Dendritic cell treated with granulocyte-macrophage colony-stimulating factor and Interleukin-4, amounts not matched to agents 40 ng/mL and 50 ng/mL, for 4 days (primary cell): ENCODE results near the gene DMGDH.
A peak's percentile ranks its signal among the peaks of the same experiment; 100 is the strongest.

Experiments
- H3K27ac Mint-ChIP-seq: one replicate; pipeline ENCODE4 v1.8.0; 2022; ENCODE audit warnings: mild to moderate bottlenecking, mixed read lengths
- H3K27me3 Mint-ChIP-seq: one replicate; pipeline ENCODE4 v1.8.0; 2022; ENCODE audit warnings: mild to moderate bottlenecking, mixed read lengths
- H3K36me3 Mint-ChIP-seq: one replicate; pipeline ENCODE4 v1.8.0; 2022; ENCODE audit warnings: low read depth, mixed read lengths
- H3K4me1 Mint-ChIP-seq: one replicate; pipeline ENCODE4 v1.8.0; 2022; ENCODE audit warnings: low read depth, mixed read lengths
- H3K4me3 Mint-ChIP-seq: one replicate; pipeline ENCODE4 v1.8.0; 2022; ENCODE audit warnings: mild to moderate bottlenecking, moderate library complexity, mixed read lengths
- H3K9me3 Mint-ChIP-seq: one replicate; pipeline ENCODE4 v1.8.0; 2022; ENCODE audit warnings: mixed read lengths
- intact Hi-C: fragments of 100-400 bp; cut with micrococcal nuclease; formaldehyde crosslinking; loops from one replicate; pipeline ENCODE4 v1.15.0; 2022

Gene DMGDH

GRCh38 chr5:79014631-79015030 lies 54.8 kb downstream of the DMGDH start:
- intact Hi-C loops, result no loop called here
- Mint-ChIP-seq H3K4me1 (no peaks in the 10 kb centered on the region), H3K27me3 (peaks cover 17% of the 10 kb centered on the region), H3K4me3 (no peak overlapping the region), H3K36me3 (no peaks in the 10 kb centered on the region), H3K27ac (no peak overlapping the region), H3K9me3 (peaks cover 15% of the 10 kb centered on the region)

- intact Hi-C loops, result no loop called here
- no peak overlapping the region for H3K4me3 Mint-ChIP-seq
- no peak overlapping the region for H3K27ac Mint-ChIP-seq
- H3K4me1 Mint-ChIP-seq, result no peaks in the 10 kb centered on the region
- H3K27me3 Mint-ChIP-seq, result peaks cover 7% of the 10 kb centered on the region
- peaks cover 15% of the 10 kb centered on the region for H3K9me3 Mint-ChIP-seq
- H3K36me3 Mint-ChIP-seq, result no peaks in the 10 kb centered on the region
These were observed 57.6 kb downstream of the DMGDH start for GRCh38 chr5:79011869-79012268.

- Mint-ChIP-seq H3K4me3 (no peak overlapping the region), H3K27ac (no peak overlapping the region), H3K36me3 (no peaks in the 10 kb centered on the region), H3K9me3 (peaks cover 15% of the 10 kb centered on the region), H3K27me3 (peaks cover 7% of the 10 kb centered on the region), H3K4me1 (no peaks in the 10 kb centered on the region)
- intact Hi-C loops, result no loop called here
These were observed 58.1 kb downstream of the DMGDH start for GRCh38 chr5:79011219-79011836.

DNA sequence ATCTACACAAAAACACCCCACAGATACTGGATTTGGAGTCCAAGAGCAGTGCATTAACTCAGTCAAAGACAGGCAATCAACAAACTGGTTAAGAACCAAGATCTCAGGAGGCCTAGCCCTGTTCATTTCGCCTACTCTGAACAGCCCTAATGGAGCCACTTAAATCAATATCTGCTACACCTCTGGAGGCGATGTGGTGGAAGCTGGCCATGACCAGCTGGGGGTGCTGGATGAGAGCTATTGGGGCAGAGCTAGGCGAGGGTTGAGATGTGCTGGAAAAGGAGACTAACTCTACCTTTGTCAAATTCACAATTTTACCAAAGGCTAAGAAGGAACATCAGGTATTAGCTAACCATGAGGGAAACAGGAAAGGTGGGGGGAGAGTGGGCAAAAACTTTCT lies 61.1 kb downstream of the DMGDH start:
- Mint-ChIP-seq H3K9me3 (peaks cover 9% of the 10 kb centered on the region), H3K27ac (no peak overlapping the region), H3K4me3 (no peak overlapping the region), H3K27me3 (peaks cover 3% of the 10 kb centered on the region), H3K4me1 (no peaks in the 10 kb centered on the region), H3K36me3 (no peaks in the 10 kb centered on the region)
- intact Hi-C loops, result no loop called here

GRCh38 chr5:79007872-79008271 lies 61.6 kb downstream of the DMGDH start:
- Mint-ChIP-seq H3K27ac (no peak overlapping the region), H3K9me3 (peaks cover 4% of the 10 kb centered on the region), H3K27me3 (peaks cover 4% of the 10 kb centered on the region), H3K36me3 (no peaks in the 10 kb centered on the region), H3K4me3 (no peak overlapping the region), H3K4me1 (no peaks in the 10 kb centered on the region)
- intact Hi-C loops, result no loop called here

- Mint-ChIP-seq H3K36me3 (no peaks in the 10 kb centered on the region), H3K27me3 (peaks cover 4% of the 10 kb centered on the region)
These were observed 63.4 kb downstream of the DMGDH start for GRCh38 chr5:79005936-79006631.

DNA sequence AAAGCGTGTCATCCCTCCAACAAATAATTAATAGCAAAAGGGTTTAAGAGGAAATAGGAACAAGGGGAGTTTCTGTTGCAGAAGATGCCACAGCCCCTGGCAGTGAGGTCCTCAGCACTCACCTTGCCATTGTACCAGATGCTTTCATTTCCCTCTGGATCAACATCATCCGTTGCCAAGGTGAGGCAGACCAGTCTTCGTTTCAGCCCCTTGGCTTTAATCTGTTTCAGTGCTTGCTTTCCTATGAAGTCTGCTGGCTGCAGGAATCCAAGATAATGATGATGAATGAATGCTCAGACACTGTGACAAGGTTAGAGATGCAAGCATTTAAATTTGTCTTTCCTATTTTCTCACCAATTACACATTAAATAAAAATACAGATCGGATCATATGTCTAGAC lies 64.3 kb downstream of the DMGDH start:
- H3K4me3 Mint-ChIP-seq, result no peak overlapping the region
- no peaks in the 10 kb centered on the region for H3K36me3 Mint-ChIP-seq
- no peaks in the 10 kb centered on the region for H3K9me3 Mint-ChIP-seq
- H3K27ac Mint-ChIP-seq, result no peak overlapping the region
- peaks cover 4% of the 10 kb centered on the region for H3K27me3 Mint-ChIP-seq
- intact Hi-C loops, result no loop called here
- no peaks in the 10 kb centered on the region for H3K4me1 Mint-ChIP-seq

More at GRCh38 chr5:79005936-79006631, 63.4 kb downstream of the DMGDH start:
- Mint-ChIP-seq H3K9me3 (no peaks in the 10 kb centered on the region), H3K4me1 (no peaks in the 10 kb centered on the region), H3K27ac (no peak overlapping the region), H3K4me3 (no peak overlapping the region)
- intact Hi-C loops, result no loop called here

- peaks cover 5% of the 10 kb centered on the region for H3K27me3 Mint-ChIP-seq
- intact Hi-C loops, result no loop called here
- H3K4me1 Mint-ChIP-seq, result no peaks in the 10 kb centered on the region
These were observed 67.1 kb downstream of the DMGDH start for GRCh38 chr5:79002374-79002773.

GRCh38 chr5:79001471-79001870 lies 68.0 kb downstream of the DMGDH start:
- Mint-ChIP-seq H3K4me1 (no peaks in the 10 kb centered on the region), H3K9me3 (no peaks in the 10 kb centered on the region), H3K27me3 (peaks cover 5% of the 10 kb centered on the region), H3K4me3 (no peak overlapping the region), H3K36me3 (no peaks in the 10 kb centered on the region), H3K27ac (no peak overlapping the region)
- intact Hi-C loops, result no loop called here

More at GRCh38 chr5:79002374-79002773, 67.1 kb downstream of the DMGDH start:
- Mint-ChIP-seq H3K36me3 (no peaks in the 10 kb centered on the region), H3K9me3 (no peaks in the 10 kb centered on the region), H3K27ac (no peak overlapping the region), H3K4me3 (no peak overlapping the region)

- no peaks in the 10 kb centered on the region for H3K9me3 Mint-ChIP-seq
- intact Hi-C loops, result no loop called here
- no peaks in the 10 kb centered on the region for H3K36me3 Mint-ChIP-seq
- no peak overlapping the region for H3K4me3 Mint-ChIP-seq
- H3K27ac Mint-ChIP-seq, result no peak overlapping the region
- peaks cover 2% of the 10 kb centered on the region for H3K27me3 Mint-ChIP-seq
- peaks cover 12% of the 10 kb centered on the region for H3K4me1 Mint-ChIP-seq
These were observed 72.4 kb downstream of the DMGDH start for GRCh38 chr5:78997090-78997489.

DNA sequence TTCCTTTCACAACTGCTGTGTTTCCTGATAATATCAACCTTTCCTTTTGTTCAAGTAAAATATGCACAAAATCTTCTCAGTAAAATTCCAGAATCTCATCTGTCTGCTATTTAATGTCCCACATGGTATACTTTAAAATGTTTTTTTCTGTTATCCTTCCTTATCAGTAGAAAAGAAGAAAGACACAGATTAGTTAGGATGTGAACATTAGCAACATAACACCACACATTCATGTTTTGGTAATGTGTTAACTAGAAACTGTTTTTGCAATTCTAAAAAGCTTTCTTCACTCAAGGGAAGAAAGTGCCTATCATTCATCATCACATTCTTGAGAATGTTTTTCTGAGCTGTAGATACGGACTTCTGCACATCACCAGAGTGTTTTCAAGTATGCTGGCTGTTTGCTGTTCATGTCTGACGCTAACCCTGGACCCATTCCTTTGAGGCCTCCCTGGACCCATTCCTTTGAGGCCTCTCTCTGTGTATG lies 73.9 kb downstream of the DMGDH start:
- peaks cover 12% of the 10 kb centered on the region for H3K4me1 Mint-ChIP-seq
- no peak overlapping the region for H3K4me3 Mint-ChIP-seq
- no peaks in the 10 kb centered on the region for H3K9me3 Mint-ChIP-seq
- H3K27ac Mint-ChIP-seq, result no peak overlapping the region
- H3K27me3 Mint-ChIP-seq, result peaks cover 2% of the 10 kb centered on the region
- intact Hi-C loops, result no loop called here
- no peaks in the 10 kb centered on the region for H3K36me3 Mint-ChIP-seq

DNA sequence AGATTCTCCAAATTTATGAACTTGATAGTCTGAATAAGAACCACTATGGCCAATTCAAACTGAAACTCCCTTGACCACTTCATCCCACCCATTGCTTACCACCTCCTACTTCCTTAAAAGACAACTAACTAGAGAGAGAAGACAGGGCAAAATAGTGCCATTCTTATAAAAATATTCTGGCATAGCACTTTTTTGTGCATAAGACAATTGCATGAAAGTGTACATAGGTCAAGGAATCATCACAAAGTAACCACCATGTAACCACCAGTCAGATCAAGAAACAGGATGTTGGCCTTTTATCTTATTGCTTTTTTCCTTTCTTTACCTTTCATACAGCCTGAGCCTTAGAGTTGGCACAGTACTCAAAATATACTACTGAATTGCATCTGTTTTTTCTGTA lies 76.3 kb downstream of the DMGDH start:
- no peaks in the 10 kb centered on the region for H3K9me3 Mint-ChIP-seq
- no peak overlapping the region for H3K4me3 Mint-ChIP-seq
- H3K4me1 Mint-ChIP-seq, result peaks cover 12% of the 10 kb centered on the region
- H3K27me3 Mint-ChIP-seq, result peaks cover 3% of the 10 kb centered on the region
- peak overlapping the region; percentile 17 for H3K27ac Mint-ChIP-seq
- no peaks in the 10 kb centered on the region for H3K36me3 Mint-ChIP-seq
- intact Hi-C loops, result no loop called here

DNA sequence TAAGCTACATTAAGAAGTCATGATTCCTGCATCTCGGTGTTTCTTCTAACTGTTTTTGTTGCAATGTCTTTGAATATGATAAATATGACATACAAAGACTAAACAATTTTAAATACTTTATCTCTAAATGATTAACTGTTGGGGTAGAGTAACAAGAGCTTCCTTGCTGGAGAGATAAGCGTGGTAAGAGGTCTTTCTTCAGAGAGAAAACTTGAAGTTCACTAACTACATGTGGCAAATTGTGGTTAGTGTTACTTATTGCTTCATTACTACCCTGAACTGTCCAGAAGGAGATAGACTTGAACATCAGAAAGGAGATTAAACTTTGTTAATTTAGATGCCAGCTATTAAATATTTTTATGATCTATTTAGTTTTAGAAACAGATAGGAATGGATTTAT lies 77.3 kb downstream of the DMGDH start:
- Mint-ChIP-seq H3K4me1 (peaks cover 12% of the 10 kb centered on the region), H3K9me3 (no peaks in the 10 kb centered on the region), H3K4me3 (no peak overlapping the region), H3K27ac (no peak overlapping the region), H3K27me3 (peaks cover 3% of the 10 kb centered on the region), H3K36me3 (no peaks in the 10 kb centered on the region)
- intact Hi-C loops, result no loop called here

DNA sequence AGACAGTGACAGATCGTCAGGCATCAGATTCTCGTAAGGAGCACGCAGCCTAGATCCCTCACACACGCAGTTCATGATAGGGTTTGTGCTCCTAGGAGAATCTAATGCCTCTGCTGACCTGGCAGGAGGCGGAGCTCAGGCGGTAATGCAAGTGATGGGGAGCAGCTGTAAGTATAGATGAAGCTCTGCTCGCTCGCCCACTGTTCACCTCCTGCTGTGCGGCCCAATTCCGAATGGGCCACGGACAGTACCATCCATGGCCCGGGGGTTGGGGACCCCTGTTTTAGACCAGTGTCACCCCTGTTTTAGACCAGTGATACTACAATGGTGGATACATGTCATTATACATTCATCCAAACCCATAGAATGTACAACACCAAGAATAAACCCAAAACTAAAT lies 80.4 kb downstream of the DMGDH start:
- Mint-ChIP-seq H3K4me1 (peaks cover 14% of the 10 kb centered on the region), H3K9me3 (no peaks in the 10 kb centered on the region), H3K4me3 (no peak overlapping the region), H3K27ac (no peak overlapping the region), H3K36me3 (no peaks in the 10 kb centered on the region), H3K27me3 (peaks cover 3% of the 10 kb centered on the region)
- intact Hi-C loops, result no loop called here
